Erythroblast (primary cell): ENCODE results near the gene ANKRD12.

Experiments
- GATA1 ChIP-seq: IDR thresholded peaks from 2 replicates; pipeline ENCODE4 v1.6.1; 2011; ENCODE audit warnings: low read depth, mild to moderate bottlenecking, control low read depth, low read length, moderate library complexity
- POLR2A ChIP-seq: IDR thresholded peaks from 2 replicates; pipeline ENCODE4 v1.6.1; 2011; ENCODE audit warnings: mild to moderate bottlenecking, low read length

DNA sequence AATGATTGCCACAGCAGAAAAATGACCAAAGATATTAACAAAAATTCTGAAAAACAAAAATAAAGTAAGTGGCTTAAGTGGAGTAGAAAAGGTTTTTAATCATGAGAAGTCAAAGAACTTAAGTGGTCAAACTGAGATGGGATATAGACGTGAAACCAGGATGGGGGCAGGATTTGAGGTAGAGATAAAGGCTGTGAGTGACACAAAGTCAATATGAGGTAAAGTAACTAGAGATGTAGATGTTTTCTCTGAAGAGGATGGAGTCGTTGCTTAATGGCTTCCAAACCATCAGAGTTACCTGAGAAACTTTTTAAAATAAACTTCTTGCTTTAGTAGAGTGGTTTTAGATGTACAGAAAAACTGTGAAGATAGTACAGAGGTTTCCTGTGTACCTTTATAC is 21.2 kb downstream of the ANKRD12 start:
- TF ChIP-seq POLR2A (no peak), GATA1 (no peak)
